IMR-90 (cell line): Measurements from ENCODE around the gene EPM2AIP1. TPM values are rescaled to one million over a fixed set of nuclear protein-coding genes. Genes with fewer than 3 reads are reported as not detected.

ENCODE experiments used
- ATAC-seq: fragments of 200-7000 bp; cut with Tn5 transposase; 2 replicates; pipeline ENCODE4 v1.9.1; 2020; ENCODE audit warnings: low read depth, mild to moderate bottlenecking, moderate library complexity
- BruUV-seq: library from RNA; stranded (reverse); fragments of 400-500 nt; replicated peaks from 2 replicates; lab custom pipeline; 2021; lab: Mats Ljungman, UMichigan
- CTCF ChIA-PET: fragments of 300-600 bp; formaldehyde crosslinking; extraction: SDS; loops from one replicate; lab custom pipeline; 2021; ENCODE audit warnings: antibody characterized with exemption; lab: Yijun Ruan, JAX
- POLR2A ChIA-PET: fragments of 300-600 bp; sonication (Branson Sonifier 250); formaldehyde crosslinking; loops from one replicate; lab custom pipeline; 2022; ENCODE audit warnings: antibody characterized with exemption; ENCODE audit not compliant: unreplicated experiment; lab: Charles Lee
- DNase-seq: peaks from one replicate; pipeline ENCODE4 v3.0.0; 2013
- H2AFZ ChIP-seq: replicated peaks from 2 replicates; pipeline ENCODE3; 2013; ENCODE audit warnings: low read length, mild to moderate bottlenecking; ENCODE audit not compliant: poor library complexity
- H2AK5ac ChIP-seq: 2 replicates; pipeline ENCODE4 v1.6.1; 2013; ENCODE audit warnings: low read depth, low read length, inconsistent platforms
- H2AK9ac ChIP-seq: replicated peaks from 2 replicates; pipeline ENCODE3; 2013; ENCODE audit warnings: mild to moderate bottlenecking, low read depth, low read length, moderate library complexity; ENCODE audit not compliant: poor library complexity
- H2BK120ac ChIP-seq: 2 replicates; pipeline ENCODE4 v1.6.1; 2013; ENCODE audit warnings: low read depth, low read length, inconsistent platforms
- H2BK15ac ChIP-seq: 3 replicates; pipeline ENCODE4 v1.6.1; 2013; ENCODE audit warnings: low read depth, low read length, inconsistent platforms
- H2BK20ac ChIP-seq: 2 replicates; pipeline ENCODE4 v1.6.1; 2013; ENCODE audit warnings: low read depth, mild to moderate bottlenecking, inconsistent platforms, low read length, moderate library complexity
- H2BK5ac ChIP-seq: 2 replicates; pipeline ENCODE4 v1.6.1; 2013; ENCODE audit warnings: mild to moderate bottlenecking, low read depth, low read length, inconsistent platforms; ENCODE audit not compliant: poor library complexity, severe bottlenecking
- H3K14ac ChIP-seq: replicated peaks from 2 replicates; pipeline ENCODE4 v1.6.1; 2013; ENCODE audit warnings: low read depth, low read length, inconsistent platforms
- H3K18ac ChIP-seq: 2 replicates; pipeline ENCODE4 v1.6.1; 2013; ENCODE audit warnings: low read depth, low read length, control low read depth
- H3K23ac ChIP-seq: 2 replicates; pipeline ENCODE4 v1.6.1; 2013; ENCODE audit warnings: low read depth, low read length, inconsistent platforms
- H3K27ac ChIP-seq: 2 replicates; pipeline ENCODE4 v1.5.1; 2013; ENCODE audit warnings: mild to moderate bottlenecking, control low read depth, low read length; ENCODE audit not compliant: insufficient read depth
- H3K27me3 ChIP-seq: 2 replicates; pipeline ENCODE4 v1.6.1; 2013; ENCODE audit warnings: low read length; ENCODE audit not compliant: control insufficient read depth, insufficient read depth
- H3K36me3 ChIP-seq: 2 replicates; pipeline ENCODE4 v1.6.1; 2013; ENCODE audit warnings: low read length, mixed read lengths; ENCODE audit not compliant: control insufficient read depth, insufficient read depth
- H3K4ac ChIP-seq: 2 replicates; pipeline ENCODE4 v1.6.1; 2013; ENCODE audit warnings: low read depth, low read length, inconsistent platforms
- H3K4me1 ChIP-seq: 2 replicates; pipeline ENCODE4 v1.6.1; 2013; ENCODE audit warnings: low read length, mixed read lengths; ENCODE audit not compliant: control insufficient read depth, insufficient read depth
- H3K4me2 ChIP-seq: 2 replicates; pipeline ENCODE4 v1.6.1; 2013; ENCODE audit warnings: low read depth, mild to moderate bottlenecking, control low read depth, low read length, moderate library complexity
- H3K4me3 ChIP-seq: 2 replicates; pipeline ENCODE4 v1.5.1; 2013; ENCODE audit warnings: low read depth, mild to moderate bottlenecking, control low read depth, low read length, moderate library complexity; ENCODE audit not compliant: insufficient read depth
- H3K56ac ChIP-seq: 2 replicates; pipeline ENCODE4 v1.6.1; 2013; ENCODE audit warnings: low read length, inconsistent platforms; ENCODE audit not compliant: insufficient read depth; ENCODE audit errors: extremely low read depth
- H3K79me1 ChIP-seq, 2 experiments: 2 replicates each; pipeline ENCODE4 v1.6.1; 2013; ENCODE audit warnings: low read length in 2 of 2, inconsistent platforms in 1 of 2, low read depth in 1 of 2
- H3K9ac ChIP-seq: 2 replicates; pipeline ENCODE4 v1.6.1; 2013; ENCODE audit warnings: low read depth, low read length, control low read depth
- H3K9me1 ChIP-seq: 2 replicates; pipeline ENCODE4 v1.6.1; 2013; ENCODE audit warnings: low read length, inconsistent platforms; ENCODE audit not compliant: insufficient read depth
- H3K9me3 ChIP-seq: 2 replicates; pipeline ENCODE4 v1.6.1; 2013; ENCODE audit warnings: low read length; ENCODE audit not compliant: control insufficient read depth, insufficient read depth
- H4K20me1 ChIP-seq: 2 replicates; pipeline ENCODE4 v1.6.1; 2013; ENCODE audit warnings: low read length, inconsistent platforms; ENCODE audit not compliant: insufficient read depth
- H4K5ac ChIP-seq: 2 replicates; pipeline ENCODE4 v1.6.1; 2013; ENCODE audit warnings: mild to moderate bottlenecking, low read depth, low read length, control low read depth
- H4K8ac ChIP-seq, 2 experiments: 2 replicates each; pipeline ENCODE4 v1.6.1; 2013; ENCODE audit warnings: low read depth in 2 of 2, low read length in 2 of 2, control low read depth in 1 of 2, inconsistent platforms in 1 of 2
- H4K91ac ChIP-seq: 2 replicates; pipeline ENCODE4 v1.6.1; 2013; ENCODE audit warnings: low read depth, low read length, inconsistent platforms; ENCODE audit not compliant: insufficient read depth
- BHLHE40 ChIP-seq: fragments of 150-350 bp; IDR thresholded peaks from 2 replicates; pipeline ENCODE4 v1.6.1; 2016; ENCODE audit warnings: mild to moderate bottlenecking, low read depth, low read length
- CEBPB ChIP-seq: IDR thresholded peaks from 2 replicates; pipeline ENCODE4 v1.6.1; 2012; ENCODE audit warnings: low read depth, low read length, improper control_type of control experiment
- CHD1 ChIP-seq: IDR thresholded peaks from 2 replicates; pipeline ENCODE4 v1.6.1; 2012; ENCODE audit warnings: low read depth, low read length, improper control_type of control experiment
- FOS ChIP-seq: fragments of 150-350 bp; IDR thresholded peaks from 2 replicates; pipeline ENCODE4 v1.6.1; 2016; ENCODE audit warnings: low read depth, low read length
- MAFK ChIP-seq: IDR thresholded peaks from 2 replicates; pipeline ENCODE4 v1.6.1; 2012; ENCODE audit warnings: low read depth, low read length, improper control_type of control experiment
- MAZ ChIP-seq: IDR thresholded peaks from 2 replicates; pipeline ENCODE4 v1.6.1; 2012; ENCODE audit warnings: low read depth, mild to moderate bottlenecking, low read length, improper control_type of control experiment, moderate library complexity, borderline replicate concordance
- MXI1 ChIP-seq: IDR thresholded peaks from 2 replicates; pipeline ENCODE4 v1.6.1; 2012; ENCODE audit warnings: low read depth, mild to moderate bottlenecking, low read length, moderate library complexity, borderline replicate concordance
- NFE2L2 ChIP-seq: fragments of 150-350 bp; IDR thresholded peaks from 2 replicates; pipeline ENCODE4 v1.6.1; 2016; ENCODE audit warnings: low read depth, mild to moderate bottlenecking, low read length
- POLR2A ChIP-seq: IDR thresholded peaks from 2 replicates; pipeline ENCODE4 v1.6.1; 2012; ENCODE audit warnings: mild to moderate bottlenecking, low read depth, low read length
- RAD21 ChIP-seq: IDR thresholded peaks from 2 replicates; pipeline ENCODE4 v1.6.1; 2012; ENCODE audit warnings: low read length, improper control_type of control experiment
- RCOR1 ChIP-seq: IDR thresholded peaks from 2 replicates; pipeline ENCODE4 v1.6.1; 2012; ENCODE audit warnings: mild to moderate bottlenecking, low read length, improper control_type of control experiment; ENCODE audit not compliant: insufficient replicate concordance
- RFX5 ChIP-seq: IDR thresholded peaks from 2 replicates; pipeline ENCODE4 v1.8.0; 2012; ENCODE audit warnings: low read depth, mild to moderate bottlenecking, low read length, moderate library complexity
- SMC3 ChIP-seq: fragments of 150-350 bp; IDR thresholded peaks from 2 replicates; pipeline ENCODE4 v1.6.1; 2016; ENCODE audit warnings: low read depth, mild to moderate bottlenecking, antibody characterized with exemption, low read length, moderate library complexity
- WGBS, 2 experiments: methylation state at CpG; one replicate each; pipeline versions ENCODE4 v1.1.5 to v1.1.7; 2013; ENCODE audit warnings: missing lambda C conversion rate in 2 of 2; ENCODE audit not compliant: insufficient read length in 1 of 2; ENCODE audit errors: extremely low coverage in 2 of 2; 5-methylcytosine and 5-hydroxymethylcytosine counted together
- dilution Hi-C: fragments of 300-500 bp; cut with HindIII; formaldehyde crosslinking; loops from one replicate; pipeline ENCODE4 v1.14.3; 2018; ENCODE audit warnings: low sequenced_read_pairs; ENCODE audit not compliant: unreplicated experiment
- in situ Hi-C: fragments of 300-500 bp; cut with MboI; formaldehyde crosslinking; loops from 3 replicates; pipeline ENCODE4 v1.14.3; 2019; ENCODE audit warnings: low sequenced_read_pairs, inconsistent platforms, mixed read lengths
- intact Hi-C: fragments of 100-400 bp; cut with micrococcal nuclease; formaldehyde crosslinking; loops from 2 replicates; pipeline ENCODE4 v1.10.0; 2022
- polyA plus RNA-seq, 3 experiments: library from polyadenylated mRNA; depleted of rRNA; stranded (reverse); fragments of >200 nt; gene quantifications; 2 replicates each; pipeline ENCODE4 v1.2.3, GENCODE V29; 2012; ENCODE audit warnings: low replicate concordance in 1 of 3
- total RNA-seq: library from RNA; depleted of rRNA; stranded (reverse); fragments of >200 nt; gene quantifications from 2 replicates; pipeline ENCODE4 v1.2.3, GENCODE V29; 2012
- TF ChIP-seq, protein P1 (sequence below): fragments of 150-350 bp; IDR thresholded peaks from 2 replicates; pipeline ENCODE4 v1.6.1; 2017; ENCODE audit warnings: mild to moderate bottlenecking, antibody characterized with exemption, low read length, low read depth
- TF ChIP-seq, protein P2 (sequence below): conservative IDR thresholded peaks from 2 replicates; pipeline ENCODE4 v1.5.1; 2012; ENCODE audit warnings: mild to moderate bottlenecking, low read depth, low read length, improper control_type of control experiment

The EPM2AIP1 gene
- total and polyA plus RNA-seq, 2 of the 4 experiments (the other 2 are of a cell fraction), result 6.4 to 13.4 TPM

DNA sequence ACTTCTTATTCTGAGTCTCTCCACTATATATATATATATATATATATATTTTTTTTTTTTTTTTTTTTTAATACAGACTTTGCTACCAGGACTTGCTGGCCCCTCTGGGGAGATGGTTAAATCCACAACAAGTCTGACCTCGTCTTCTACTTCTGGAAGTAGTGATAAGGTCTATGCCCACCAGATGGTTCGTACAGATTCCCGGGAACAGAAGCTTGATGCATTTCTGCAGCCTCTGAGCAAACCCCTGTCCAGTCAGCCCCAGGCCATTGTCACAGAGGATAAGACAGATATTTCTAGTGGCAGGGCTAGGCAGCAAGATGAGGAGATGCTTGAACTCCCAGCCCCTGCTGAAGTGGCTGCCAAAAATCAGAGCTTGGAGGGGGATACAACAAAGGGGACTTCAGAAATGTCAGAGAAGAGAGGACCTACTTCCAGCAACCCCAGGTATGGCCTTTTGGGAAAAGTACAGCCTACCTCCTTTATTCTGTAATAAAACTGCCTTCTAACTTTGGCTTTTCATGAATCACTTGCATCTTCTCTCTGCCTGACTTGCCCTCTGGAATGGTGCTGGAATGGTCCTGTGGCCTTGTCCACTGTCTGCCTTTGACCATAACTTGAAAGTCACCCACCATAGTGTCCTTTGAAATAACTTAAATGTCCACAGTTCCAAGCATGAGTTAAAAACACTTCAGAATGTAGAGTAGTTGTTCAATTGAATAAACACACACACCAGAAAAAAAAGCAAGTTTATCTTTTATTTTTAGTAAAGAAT lies 32.8 kb upstream of the EPM2AIP1 start:
- Histone ChIP-seq H3K18ac (no peak overlapping the region), H3K79me1 (peaks cover 0 to 13% of the 10 kb centered on the region in 2 experiments; a peak in 1 of 4 replicates), H4K91ac (no peak overlapping the region), H3K4me2 (no peak overlapping the region), H3K9me1 (no peaks in the 10 kb centered on the region), H2BK120ac (no peak overlapping the region), H3K23ac (no peak overlapping the region), H2AK5ac (no peak overlapping the region), H3K14ac (no peak overlapping the region), H2BK5ac (no peak overlapping the region), H3K9ac (no peak overlapping the region), H2AFZ (no peak overlapping the region), H3K4me3 (no peak overlapping the region), H3K36me3 (peaks cover 42% of the 10 kb centered on the region), H2BK15ac (no peak overlapping the region), H4K5ac (no peak overlapping the region), H3K56ac (no peak overlapping the region), H3K4ac (no peak overlapping the region), H2BK20ac (no peak overlapping the region), H3K4me1 (peaks cover 2% of the 10 kb centered on the region; the same call in 1 of the 2 replicates), H4K8ac (no peak overlapping the region), H3K27ac (no peak overlapping the region), H3K9me3 (no peaks in the 10 kb centered on the region), H3K27me3 (no peaks in the 10 kb centered on the region), H2AK9ac (no peak overlapping the region), H4K20me1 (no peaks in the 10 kb centered on the region)
- ChIA-PET POLR2A (no interaction called here), CTCF (interaction anchor here (0.6 to 1.7 kb wide), 5 partner anchors 15 to 192 kb away, joined by 3 to 4 read pairs (median 3); no protein-coding TSS in a partner anchor)
- intact Hi-C loops, result no loop called here
- no TSS peak for BruUV-seq
- TF ChIP-seq POLR2A, result no peak
- no peak for TF ChIP-seq MXI1
- TF ChIP-seq RFX5, result no peak
- TF ChIP-seq MAFK, result no peak
- TF ChIP-seq BHLHE40, result no peak
- TF ChIP-seq CEBPB, result no peak
- TF ChIP-seq NFE2L2, result no peak
- no peak for TF ChIP-seq MAZ
- TF ChIP-seq CHD1, result no peak
- TF ChIP-seq SMC3, result no peak
- no peak for TF ChIP-seq FOS
- TF ChIP-seq, protein P1, sequence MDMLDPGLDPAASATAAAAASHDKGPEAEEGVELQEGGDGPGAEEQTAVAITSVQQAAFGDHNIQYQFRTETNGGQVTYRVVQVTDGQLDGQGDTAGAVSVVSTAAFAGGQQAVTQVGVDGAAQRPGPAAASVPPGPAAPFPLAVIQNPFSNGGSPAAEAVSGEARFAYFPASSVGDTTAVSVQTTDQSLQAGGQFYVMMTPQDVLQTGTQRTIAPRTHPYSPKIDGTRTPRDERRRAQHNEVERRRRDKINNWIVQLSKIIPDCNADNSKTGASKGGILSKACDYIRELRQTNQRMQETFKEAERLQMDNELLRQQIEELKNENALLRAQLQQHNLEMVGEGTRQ, result no peak
- TF ChIP-seq RAD21, result no peak
- TF ChIP-seq, protein P2, sequence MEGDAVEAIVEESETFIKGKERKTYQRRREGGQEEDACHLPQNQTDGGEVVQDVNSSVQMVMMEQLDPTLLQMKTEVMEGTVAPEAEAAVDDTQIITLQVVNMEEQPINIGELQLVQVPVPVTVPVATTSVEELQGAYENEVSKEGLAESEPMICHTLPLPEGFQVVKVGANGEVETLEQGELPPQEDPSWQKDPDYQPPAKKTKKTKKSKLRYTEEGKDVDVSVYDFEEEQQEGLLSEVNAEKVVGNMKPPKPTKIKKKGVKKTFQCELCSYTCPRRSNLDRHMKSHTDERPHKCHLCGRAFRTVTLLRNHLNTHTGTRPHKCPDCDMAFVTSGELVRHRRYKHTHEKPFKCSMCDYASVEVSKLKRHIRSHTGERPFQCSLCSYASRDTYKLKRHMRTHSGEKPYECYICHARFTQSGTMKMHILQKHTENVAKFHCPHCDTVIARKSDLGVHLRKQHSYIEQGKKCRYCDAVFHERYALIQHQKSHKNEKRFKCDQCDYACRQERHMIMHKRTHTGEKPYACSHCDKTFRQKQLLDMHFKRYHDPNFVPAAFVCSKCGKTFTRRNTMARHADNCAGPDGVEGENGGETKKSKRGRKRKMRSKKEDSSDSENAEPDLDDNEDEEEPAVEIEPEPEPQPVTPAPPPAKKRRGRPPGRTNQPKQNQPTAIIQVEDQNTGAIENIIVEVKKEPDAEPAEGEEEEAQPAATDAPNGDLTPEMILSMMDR, result no peak
- no peak for TF ChIP-seq RCOR1
- 100% methylated on average over 1 of the region's 3 CpGs; no CpG with 5 or more reads in 1 of the 2 experiments for whole genome bisulfite sequencing, 2 experiments
- DNase-seq (no peak), ATAC-seq (no peak)
- in situ Hi-C loops, result loop anchor here (10.0 kb wide), 1 partner anchor 189 kb away; no protein-coding TSS in a partner anchor
- dilution Hi-C loops, result no loop called here
